Astrocyte (in vitro differentiated cells and primary cell): ENCODE results near the gene MED12L. TPM values are rescaled to one million over a fixed set of nuclear protein-coding genes. Genes with fewer than 3 reads are reported as not detected.
A peak's percentile ranks its signal among the peaks of the same experiment; 100 is the strongest.

Source experiments
- DNase-seq: peaks from one replicate; pipeline ENCODE4 v3.0.0-alpha.2; 2010; ENCODE audit warnings: low read depth
- FAIRE-seq: peaks from 2 replicates; lab custom pipeline; 2011; peaks lifted over from hg19 to GRCh38; lab: Jason Lieb, UNC
- H2AFZ ChIP-seq: 2 replicates; pipeline ENCODE4 v1.6.0; 2012; ENCODE audit warnings: low read depth, low read length, inconsistent platforms
- H3K27ac ChIP-seq: 2 replicates; pipeline ENCODE4 v1.5.1; 2011; ENCODE audit warnings: low read depth, low read length, inconsistent platforms
- H3K27me3 ChIP-seq: 2 replicates; pipeline ENCODE4 v1.6.0; 2011; ENCODE audit warnings: low read length, inconsistent platforms; ENCODE audit not compliant: insufficient read depth
- H3K36me3 ChIP-seq: 2 replicates; pipeline ENCODE4 v1.5.1; 2011; ENCODE audit warnings: low read length, inconsistent platforms; ENCODE audit not compliant: insufficient read depth
- H3K4me1 ChIP-seq: 2 replicates; pipeline ENCODE4 v1.5.1; 2011; ENCODE audit warnings: low read length, inconsistent platforms; ENCODE audit not compliant: insufficient read depth
- H3K4me2 ChIP-seq: 2 replicates; pipeline ENCODE4 v1.6.0; 2012; ENCODE audit warnings: low read length, inconsistent platforms
- H3K4me3 ChIP-seq: 2 replicates; pipeline ENCODE4 v1.5.1; 2011; ENCODE audit warnings: low read depth, mild to moderate bottlenecking, low read length, inconsistent platforms; ENCODE audit not compliant: insufficient read depth
- H3K79me2 ChIP-seq: 2 replicates; pipeline ENCODE4 v1.6.0; 2012; ENCODE audit warnings: mild to moderate bottlenecking, low read length, inconsistent platforms; ENCODE audit not compliant: insufficient read depth
- H3K9ac ChIP-seq: 2 replicates; pipeline ENCODE4 v1.6.0; 2012; ENCODE audit warnings: mild to moderate bottlenecking, low read length, inconsistent platforms
- H3K9me3 ChIP-seq: 2 replicates; pipeline ENCODE4 v1.5.1; 2012; ENCODE audit warnings: low read depth, mild to moderate bottlenecking, low read length, inconsistent platforms; ENCODE audit not compliant: insufficient read depth
- H4K20me1 ChIP-seq: 2 replicates; pipeline ENCODE4 v1.6.0; 2012; ENCODE audit warnings: low read length, inconsistent platforms; ENCODE audit not compliant: insufficient read depth
- H3K27ac Mint-ChIP-seq: one replicate; pipeline ENCODE4 v1.8.0; 2021; ENCODE audit warnings: mild to moderate bottlenecking, mixed read lengths; ENCODE audit not compliant: unreplicated experiment
- H3K27me3 Mint-ChIP-seq: one replicate; pipeline ENCODE4 v1.8.0; 2021; ENCODE audit warnings: low read depth, mixed read lengths; ENCODE audit not compliant: unreplicated experiment
- H3K36me3 Mint-ChIP-seq: one replicate; pipeline ENCODE4 v1.8.0; 2021; ENCODE audit warnings: low read depth, mixed read lengths; ENCODE audit not compliant: unreplicated experiment
- H3K4me1 Mint-ChIP-seq: one replicate; pipeline ENCODE4 v1.8.0; 2021; ENCODE audit warnings: low read depth, mixed read lengths; ENCODE audit not compliant: unreplicated experiment
- H3K4me3 Mint-ChIP-seq: one replicate; pipeline ENCODE4 v1.8.0; 2021; ENCODE audit warnings: mild to moderate bottlenecking, moderate library complexity, mixed read lengths; ENCODE audit not compliant: unreplicated experiment
- H3K9me3 Mint-ChIP-seq: one replicate; pipeline ENCODE4 v1.8.0; 2021; ENCODE audit warnings: mild to moderate bottlenecking, mixed read lengths; ENCODE audit not compliant: unreplicated experiment
- EZH2 ChIP-seq: IDR thresholded peaks from 2 replicates; pipeline ENCODE4 v1.6.1; 2012; ENCODE audit warnings: mild to moderate bottlenecking, low read length, inconsistent platforms; ENCODE audit not compliant: insufficient read depth
- total RNA-seq: library from RNA; stranded (reverse); gene quantifications from 2 replicates; pipeline ENCODE4 v1.2.1, GENCODE V29; 2021
- TF ChIP-seq, protein P1 (sequence below): IDR thresholded peaks from 2 replicates; pipeline ENCODE4 v1.5.1; 2011; ENCODE audit warnings: low read depth, mild to moderate bottlenecking, inconsistent platforms, low read length, moderate library complexity; ENCODE audit not compliant: insufficient read depth

MED12L gene
- total RNA-seq, 1 donor from 2014 or later = 8.2 TPM

DNA sequence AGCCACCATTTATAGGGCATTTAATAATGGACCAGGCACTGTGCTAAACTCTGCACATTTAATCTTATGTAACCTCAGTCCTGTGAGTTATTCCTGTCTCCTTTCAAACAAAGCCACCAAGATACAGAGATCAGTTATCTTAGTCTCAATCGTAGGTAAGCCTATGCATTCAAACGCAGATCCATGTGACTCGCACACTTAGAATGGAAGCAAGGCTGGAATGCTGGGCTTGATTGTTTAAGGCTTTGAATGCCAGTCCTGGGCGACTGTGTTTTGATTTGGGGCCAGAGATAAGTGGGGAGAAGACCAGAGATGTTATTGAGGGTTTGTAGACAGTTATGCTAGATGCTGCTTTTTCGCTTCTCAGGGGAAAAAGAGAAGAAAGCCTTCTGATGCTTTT is 22.2 kb downstream of the MED12L start:
- no peaks in the 10 kb centered on the region for H4K20me1 ChIP-seq
- no peak for FAIRE-seq
- no peaks in the 10 kb centered on the region for H3K27me3 ChIP-seq
- no peak overlapping the region for H3K9ac ChIP-seq
- no peaks in the 10 kb centered on the region for H3K36me3 ChIP-seq
- no peaks in the 10 kb centered on the region for H3K36me3 Mint-ChIP-seq
- no peak for TF ChIP-seq EZH2
- TF ChIP-seq, protein P1, sequence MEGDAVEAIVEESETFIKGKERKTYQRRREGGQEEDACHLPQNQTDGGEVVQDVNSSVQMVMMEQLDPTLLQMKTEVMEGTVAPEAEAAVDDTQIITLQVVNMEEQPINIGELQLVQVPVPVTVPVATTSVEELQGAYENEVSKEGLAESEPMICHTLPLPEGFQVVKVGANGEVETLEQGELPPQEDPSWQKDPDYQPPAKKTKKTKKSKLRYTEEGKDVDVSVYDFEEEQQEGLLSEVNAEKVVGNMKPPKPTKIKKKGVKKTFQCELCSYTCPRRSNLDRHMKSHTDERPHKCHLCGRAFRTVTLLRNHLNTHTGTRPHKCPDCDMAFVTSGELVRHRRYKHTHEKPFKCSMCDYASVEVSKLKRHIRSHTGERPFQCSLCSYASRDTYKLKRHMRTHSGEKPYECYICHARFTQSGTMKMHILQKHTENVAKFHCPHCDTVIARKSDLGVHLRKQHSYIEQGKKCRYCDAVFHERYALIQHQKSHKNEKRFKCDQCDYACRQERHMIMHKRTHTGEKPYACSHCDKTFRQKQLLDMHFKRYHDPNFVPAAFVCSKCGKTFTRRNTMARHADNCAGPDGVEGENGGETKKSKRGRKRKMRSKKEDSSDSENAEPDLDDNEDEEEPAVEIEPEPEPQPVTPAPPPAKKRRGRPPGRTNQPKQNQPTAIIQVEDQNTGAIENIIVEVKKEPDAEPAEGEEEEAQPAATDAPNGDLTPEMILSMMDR = no peak
- H3K4me2 ChIP-seq = no peak overlapping the region
- no peaks in the 10 kb centered on the region for H3K79me2 ChIP-seq
- H3K4me3 Mint-ChIP-seq = no peak overlapping the region
- no peaks in the 10 kb centered on the region for H3K9me3 Mint-ChIP-seq
- peak; percentile 4 for DNase-seq
- no peaks in the 10 kb centered on the region for H3K27me3 Mint-ChIP-seq
- no peak overlapping the region for H2AFZ ChIP-seq
- H3K9me3 ChIP-seq = no peaks in the 10 kb centered on the region
- H3K27ac ChIP-seq = no peak overlapping the region
- H3K27ac Mint-ChIP-seq = peak overlapping the region; percentile 44
- peaks cover 18% of the 10 kb centered on the region for H3K4me1 Mint-ChIP-seq
- H3K4me1 ChIP-seq = no peaks in the 10 kb centered on the region
- H3K4me3 ChIP-seq = no peak overlapping the region

DNA sequence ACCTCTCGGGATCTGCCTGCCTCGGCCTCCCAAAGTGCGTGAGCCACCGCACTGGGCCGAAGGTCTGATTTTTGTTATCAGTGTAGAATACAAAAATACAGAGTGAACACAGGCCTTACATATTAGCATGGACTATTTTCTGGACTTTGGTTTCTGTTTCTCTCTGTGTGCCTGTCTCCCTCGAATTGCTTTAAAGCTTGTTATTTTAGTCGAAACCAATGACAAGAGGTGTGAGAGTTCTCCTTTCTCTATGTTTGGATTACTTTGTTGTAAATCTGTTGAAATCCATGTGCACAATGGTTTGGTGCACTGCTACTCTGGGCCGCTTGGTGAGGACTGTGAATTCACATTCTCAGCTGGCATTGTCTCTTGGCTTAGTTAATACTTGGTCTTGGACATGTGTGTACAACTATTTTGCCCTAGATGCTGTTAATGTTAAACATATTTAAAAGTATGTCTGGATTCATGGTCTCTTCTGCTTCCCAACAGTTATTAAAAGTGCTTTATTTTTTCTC is 23.9 kb downstream of the MED12L start:
- H3K36me3 Mint-ChIP-seq = no peaks in the 10 kb centered on the region
- H3K27ac Mint-ChIP-seq = no peak overlapping the region
- DNase-seq (no peak), FAIRE-seq (no peak)
- Histone ChIP-seq H3K4me3 (no peak overlapping the region), H3K9me3 (no peaks in the 10 kb centered on the region), H3K4me1 (no peaks in the 10 kb centered on the region), H4K20me1 (no peaks in the 10 kb centered on the region), H2AFZ (no peak overlapping the region), H3K9ac (no peak overlapping the region), H3K27me3 (no peaks in the 10 kb centered on the region), H3K27ac (no peak overlapping the region), H3K79me2 (no peaks in the 10 kb centered on the region), H3K4me2 (no peak overlapping the region), H3K36me3 (no peaks in the 10 kb centered on the region)
- H3K4me1 Mint-ChIP-seq = peaks cover 18% of the 10 kb centered on the region
- no peak for TF ChIP-seq EZH2
- TF ChIP-seq, protein P1 = no peak
- no peaks in the 10 kb centered on the region for H3K27me3 Mint-ChIP-seq
- no peaks in the 10 kb centered on the region for H3K9me3 Mint-ChIP-seq
- H3K4me3 Mint-ChIP-seq = no peak overlapping the region

DNA sequence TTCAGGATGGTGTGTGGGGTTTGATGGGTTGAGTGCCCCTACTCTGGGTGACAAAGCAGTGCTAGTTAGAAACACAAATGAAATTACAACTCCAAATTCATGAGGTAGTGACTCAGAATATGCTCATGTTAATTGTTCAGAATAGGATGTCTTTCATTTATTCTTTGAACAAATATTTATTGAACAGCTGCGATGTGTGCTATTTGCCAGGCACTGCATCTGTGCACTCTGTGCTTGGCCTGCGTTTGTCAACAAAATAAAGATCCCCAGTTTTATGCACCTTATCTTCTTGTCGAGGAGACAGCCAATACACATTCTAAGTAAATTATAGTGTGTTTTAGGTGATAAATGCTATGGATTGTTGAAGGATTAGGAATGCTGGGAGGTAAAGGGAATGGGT is 27.3 kb downstream of the MED12L start:
- H3K4me2 ChIP-seq = no peak overlapping the region
- no peak overlapping the region for H3K9ac ChIP-seq
- H3K36me3 Mint-ChIP-seq = no peaks in the 10 kb centered on the region
- H3K4me1 ChIP-seq = no peaks in the 10 kb centered on the region
- FAIRE-seq (no peak), DNase-seq (no peak)
- H3K4me3 ChIP-seq = no peak overlapping the region
- H3K27ac ChIP-seq = no peak overlapping the region
- H3K27me3 ChIP-seq = no peaks in the 10 kb centered on the region
- H3K79me2 ChIP-seq = no peaks in the 10 kb centered on the region
- no peak overlapping the region for H2AFZ ChIP-seq
- no peaks in the 10 kb centered on the region for H3K36me3 ChIP-seq
- H3K27ac Mint-ChIP-seq = no peak overlapping the region
- H3K9me3 Mint-ChIP-seq = no peaks in the 10 kb centered on the region
- no peaks in the 10 kb centered on the region for H4K20me1 ChIP-seq
- peaks cover 14% of the 10 kb centered on the region for H3K4me1 Mint-ChIP-seq
- H3K9me3 ChIP-seq = no peaks in the 10 kb centered on the region
- no peak overlapping the region for H3K4me3 Mint-ChIP-seq
- H3K27me3 Mint-ChIP-seq = no peaks in the 10 kb centered on the region
- TF ChIP-seq, protein P1 = no peak
- TF ChIP-seq EZH2 = no peak
